IMR-90 (cell line): Measurements from ENCODE around the gene C1GALT1.

Source experiments
- POLR2A ChIP-seq: IDR thresholded peaks from 2 replicates; pipeline ENCODE4 v1.6.1; 2012; ENCODE audit warnings: mild to moderate bottlenecking, low read depth, low read length
- RAD21 ChIP-seq: IDR thresholded peaks from 2 replicates; pipeline ENCODE4 v1.6.1; 2012; ENCODE audit warnings: low read length, improper control_type of control experiment
- RCOR1 ChIP-seq: IDR thresholded peaks from 2 replicates; pipeline ENCODE4 v1.6.1; 2012; ENCODE audit warnings: mild to moderate bottlenecking, low read length, improper control_type of control experiment; ENCODE audit not compliant: insufficient replicate concordance
- RFX5 ChIP-seq: IDR thresholded peaks from 2 replicates; pipeline ENCODE4 v1.8.0; 2012; ENCODE audit warnings: low read depth, mild to moderate bottlenecking, low read length, moderate library complexity
- SMC3 ChIP-seq: fragments of 150-350 bp; IDR thresholded peaks from 2 replicates; pipeline ENCODE4 v1.6.1; 2016; ENCODE audit warnings: low read depth, mild to moderate bottlenecking, antibody characterized with exemption, low read length, moderate library complexity
- TF ChIP-seq, protein P1 (sequence below): conservative IDR thresholded peaks from 2 replicates; pipeline ENCODE4 v1.5.1; 2012; ENCODE audit warnings: mild to moderate bottlenecking, low read depth, low read length, improper control_type of control experiment

DNA sequence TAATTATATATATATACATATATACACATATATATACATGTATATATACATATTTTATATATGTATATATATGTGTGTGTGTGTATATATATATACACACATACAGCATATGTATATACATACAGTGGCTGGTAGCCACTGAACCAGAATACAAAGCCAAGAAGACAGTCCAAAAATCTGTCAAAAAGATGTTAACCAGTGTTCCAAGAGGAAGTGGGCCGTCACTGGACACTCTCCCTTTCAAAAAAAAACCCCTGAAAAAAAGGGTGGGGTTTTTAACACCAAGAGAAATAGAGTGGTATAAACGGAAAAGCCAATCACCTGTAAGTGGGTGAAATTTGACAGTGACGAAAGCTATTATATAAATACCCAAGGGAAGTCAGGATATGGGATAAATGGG is 31.1 kb upstream of the C1GALT1 start:
- TF ChIP-seq SMC3 (no peak), RFX5 (no peak), RAD21 (no peak), POLR2A (no peak), RCOR1 (no peak)
- TF ChIP-seq, protein P1, sequence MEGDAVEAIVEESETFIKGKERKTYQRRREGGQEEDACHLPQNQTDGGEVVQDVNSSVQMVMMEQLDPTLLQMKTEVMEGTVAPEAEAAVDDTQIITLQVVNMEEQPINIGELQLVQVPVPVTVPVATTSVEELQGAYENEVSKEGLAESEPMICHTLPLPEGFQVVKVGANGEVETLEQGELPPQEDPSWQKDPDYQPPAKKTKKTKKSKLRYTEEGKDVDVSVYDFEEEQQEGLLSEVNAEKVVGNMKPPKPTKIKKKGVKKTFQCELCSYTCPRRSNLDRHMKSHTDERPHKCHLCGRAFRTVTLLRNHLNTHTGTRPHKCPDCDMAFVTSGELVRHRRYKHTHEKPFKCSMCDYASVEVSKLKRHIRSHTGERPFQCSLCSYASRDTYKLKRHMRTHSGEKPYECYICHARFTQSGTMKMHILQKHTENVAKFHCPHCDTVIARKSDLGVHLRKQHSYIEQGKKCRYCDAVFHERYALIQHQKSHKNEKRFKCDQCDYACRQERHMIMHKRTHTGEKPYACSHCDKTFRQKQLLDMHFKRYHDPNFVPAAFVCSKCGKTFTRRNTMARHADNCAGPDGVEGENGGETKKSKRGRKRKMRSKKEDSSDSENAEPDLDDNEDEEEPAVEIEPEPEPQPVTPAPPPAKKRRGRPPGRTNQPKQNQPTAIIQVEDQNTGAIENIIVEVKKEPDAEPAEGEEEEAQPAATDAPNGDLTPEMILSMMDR, result no peak
